Effector CD4-positive, alpha-beta T cell (primary cell): ENCODE results near the gene DHRS9.

ENCODE experiments used
- DNase-seq: peaks from one replicate; pipeline ENCODE4 v3.0.0-alpha.2; 2020

The DHRS9 gene

DNA sequence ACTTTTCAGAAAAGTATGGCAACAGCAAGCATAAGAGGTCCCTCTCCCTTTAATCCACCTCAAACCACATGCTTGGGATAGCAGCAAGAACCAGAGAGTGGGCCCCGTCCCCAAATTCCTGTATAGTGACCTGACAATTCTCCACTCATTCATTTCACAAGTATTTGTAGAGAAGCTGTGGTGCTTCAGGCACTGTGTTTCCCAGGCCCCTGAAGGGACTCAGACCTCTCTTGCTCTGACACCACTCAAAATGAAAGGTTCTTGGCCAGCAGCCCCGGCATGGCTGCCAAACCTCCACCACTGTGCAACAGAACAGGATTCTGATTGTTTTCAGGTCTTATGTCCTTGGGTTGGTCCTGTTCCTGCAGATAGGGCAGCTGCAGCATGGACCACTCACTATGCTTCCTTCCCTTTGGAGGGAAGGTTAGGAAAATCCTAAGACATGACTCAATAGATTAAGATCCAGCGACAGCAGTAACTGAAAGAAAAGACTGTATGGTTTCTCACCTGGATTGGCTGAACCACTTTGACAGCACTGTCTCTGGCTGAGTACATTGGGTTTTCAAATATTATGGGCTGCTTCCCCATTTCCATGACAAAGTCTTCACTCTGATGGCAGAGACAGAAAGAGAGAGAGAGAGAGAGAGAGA, 67.6 kb downstream of the DHRS9 start:
- no peak for DNase-seq

DNA sequence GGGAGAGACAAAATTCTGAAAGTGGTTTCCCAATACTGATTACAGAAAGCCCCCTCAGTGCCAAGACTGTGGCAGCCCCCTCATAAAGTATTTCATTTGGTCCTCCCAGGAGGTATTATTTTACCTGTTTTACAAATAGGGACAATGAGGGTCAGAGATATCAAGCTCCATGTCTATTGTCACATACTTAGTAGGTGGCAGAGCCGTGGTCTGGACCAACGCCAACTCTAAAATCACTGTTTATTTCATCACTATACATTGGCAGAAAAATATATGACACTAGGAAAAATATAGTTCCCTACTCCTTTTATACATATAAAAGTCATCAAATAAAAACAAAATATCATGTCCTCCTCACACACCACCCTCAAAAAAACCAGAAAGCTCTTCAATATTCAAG, 68.6 kb downstream of the DHRS9 start:
- no peak for DNase-seq

DNA sequence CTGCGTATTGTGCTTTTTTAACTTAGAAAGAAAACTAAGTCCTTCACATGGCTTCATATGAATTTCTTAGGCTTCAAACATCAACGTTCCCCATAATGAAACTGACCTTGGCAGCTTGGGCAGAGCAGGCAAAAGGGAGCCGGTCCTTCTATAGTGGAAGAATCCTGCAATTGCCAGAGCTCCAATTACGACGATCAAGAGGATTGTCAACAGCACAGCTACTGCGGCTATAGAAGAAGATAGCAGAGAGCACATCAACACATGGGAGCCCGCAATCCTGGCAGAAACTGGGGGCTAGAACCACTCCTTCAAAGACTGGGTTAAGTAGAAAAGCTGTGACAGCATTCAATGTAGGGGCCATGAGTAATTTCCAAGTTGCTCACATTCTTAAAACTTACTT, 69.8 kb downstream of the DHRS9 start:
- DNase-seq: no peak

DNA sequence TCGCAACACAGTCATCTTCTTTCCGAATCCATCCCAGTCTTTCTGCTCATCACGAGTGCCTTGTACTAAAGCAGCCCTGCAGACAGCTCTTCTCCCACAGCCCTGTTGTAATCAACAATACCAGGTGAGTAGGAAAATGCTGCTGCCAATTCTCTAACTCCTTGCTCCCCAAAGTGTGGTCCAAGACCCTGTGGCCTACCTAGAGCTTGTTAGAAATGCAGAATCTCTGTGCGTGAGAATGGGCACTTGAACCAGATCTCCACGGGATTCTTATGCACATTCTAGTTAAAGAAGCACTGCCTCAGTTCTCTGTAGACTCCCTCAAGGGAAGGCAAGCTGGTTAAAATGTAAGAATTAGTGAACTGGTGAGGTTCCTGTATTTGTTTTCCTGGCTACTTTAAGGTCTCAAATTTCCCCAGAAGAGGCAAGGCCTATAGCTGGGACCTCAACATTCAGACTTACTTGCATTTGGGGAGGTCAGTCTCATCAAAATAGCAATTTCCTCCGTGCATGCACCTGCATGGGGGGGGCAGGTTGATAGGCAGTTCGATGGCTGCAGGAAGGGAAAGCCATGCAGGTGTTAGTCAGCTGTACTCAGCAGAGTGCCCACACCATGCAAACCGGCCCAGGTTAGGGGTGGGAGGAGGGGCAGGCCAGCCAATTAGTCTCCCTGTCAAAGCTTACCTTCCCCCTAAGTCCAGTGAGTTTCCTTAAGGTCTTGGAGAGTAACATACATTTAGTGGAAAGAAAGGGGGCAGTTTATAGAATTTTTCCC, 70.8 kb downstream of the DHRS9 start:
- DNase-seq: no peak

DNA sequence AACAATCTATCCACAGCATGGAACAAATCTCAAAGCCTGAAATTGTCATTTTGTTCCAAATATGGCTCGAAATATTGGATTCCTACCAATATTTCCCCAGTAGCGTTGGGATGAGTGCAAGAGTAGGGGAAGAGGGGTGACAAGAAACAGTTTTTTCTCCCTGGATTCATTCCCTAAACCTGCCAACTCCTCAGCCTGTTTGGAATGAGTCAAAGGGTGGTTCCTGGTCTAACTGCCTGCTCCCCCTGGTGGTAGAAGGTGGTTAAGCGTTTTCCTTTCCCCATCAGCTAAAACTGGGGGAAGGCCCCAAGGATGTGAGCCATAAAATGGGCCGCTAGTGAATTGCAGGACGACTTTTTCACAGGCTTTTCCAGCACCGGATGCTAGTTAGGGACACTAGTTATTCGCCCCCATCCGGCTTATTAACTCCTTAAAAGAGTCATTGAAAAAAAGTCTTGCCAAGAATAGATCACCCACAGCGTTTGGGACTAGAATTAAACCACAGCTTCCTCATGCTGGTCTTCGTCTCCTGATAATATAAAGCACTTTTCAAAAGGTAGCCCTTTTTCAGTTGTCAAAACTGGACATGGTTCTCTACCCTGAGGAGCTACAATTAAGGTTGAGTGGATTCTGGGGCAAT, 72.5 kb downstream of the DHRS9 start:
- peak; percentile 55 for DNase-seq

DNA sequence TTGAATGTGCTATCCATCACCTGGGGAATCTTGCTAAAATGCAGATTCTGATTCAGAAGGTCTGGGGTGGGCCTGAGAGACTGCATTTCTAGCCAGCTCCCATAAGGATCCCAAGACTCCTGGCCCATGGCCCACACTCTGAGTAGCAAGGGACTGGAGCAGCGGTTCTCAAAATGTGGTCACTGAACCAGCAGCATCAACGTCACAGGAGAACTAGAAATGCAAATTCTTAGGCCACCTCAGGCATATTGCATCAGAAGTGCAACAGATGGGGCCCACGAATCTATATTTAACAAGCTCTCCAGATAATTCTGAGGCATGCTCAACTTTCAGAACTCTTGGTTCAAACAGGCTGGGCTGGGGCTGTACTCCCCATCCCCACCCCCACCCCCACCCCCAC, 74.6 kb downstream of the DHRS9 start:
- no peak for DNase-seq
